ENCODE measurements around the gene FBXO36.
A peak's percentile ranks its signal among the peaks of the same experiment; 100 is the strongest.
"Not testable (repeated sequence)": the region's sequence is repeated elsewhere in the genome, so short reads cannot be mapped to it uniquely, and the experiment has no call there.

FBXO36 gene

DNA sequence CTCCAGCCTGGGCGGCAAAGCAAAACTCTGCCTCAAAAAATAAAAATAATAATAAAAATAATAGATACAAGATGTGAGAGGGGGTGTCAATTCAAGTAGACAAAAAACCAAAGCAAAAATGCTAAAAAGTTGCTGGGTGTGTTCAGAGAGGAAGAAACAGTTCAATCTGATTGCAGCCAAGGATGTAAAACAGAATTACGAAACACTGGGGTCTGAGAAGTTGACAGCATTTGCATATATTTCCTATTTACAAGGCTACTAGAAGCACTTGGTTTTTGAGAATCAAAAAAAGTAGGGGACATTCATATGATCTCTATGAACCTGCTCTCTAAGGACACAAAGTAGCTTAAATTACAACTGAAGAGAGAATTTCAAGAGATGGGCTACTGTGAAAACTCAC, 8.1 kb upstream of the FBXO36 start:
- DNase-seq, result no peak

DNA sequence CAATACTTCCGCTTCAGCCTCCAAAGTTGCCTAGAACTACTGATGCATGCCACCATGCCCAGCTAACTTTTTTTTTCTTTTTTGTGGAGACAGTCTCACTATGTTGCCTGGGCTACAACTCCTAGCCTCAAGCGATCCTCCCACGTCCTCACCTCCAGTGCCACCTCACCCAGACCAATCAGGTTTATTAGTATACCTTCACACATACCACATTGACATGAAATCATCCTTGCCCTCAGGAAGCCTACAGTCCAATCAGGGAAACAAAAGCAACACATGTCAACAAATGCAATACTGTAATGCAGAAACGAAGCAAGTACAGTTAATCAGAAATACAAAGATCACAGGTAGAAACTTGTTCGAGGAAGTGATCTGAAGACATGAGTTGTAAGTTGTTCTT, 4.5 kb upstream of the FBXO36 start:
- DNase-seq, result no peak

DNA sequence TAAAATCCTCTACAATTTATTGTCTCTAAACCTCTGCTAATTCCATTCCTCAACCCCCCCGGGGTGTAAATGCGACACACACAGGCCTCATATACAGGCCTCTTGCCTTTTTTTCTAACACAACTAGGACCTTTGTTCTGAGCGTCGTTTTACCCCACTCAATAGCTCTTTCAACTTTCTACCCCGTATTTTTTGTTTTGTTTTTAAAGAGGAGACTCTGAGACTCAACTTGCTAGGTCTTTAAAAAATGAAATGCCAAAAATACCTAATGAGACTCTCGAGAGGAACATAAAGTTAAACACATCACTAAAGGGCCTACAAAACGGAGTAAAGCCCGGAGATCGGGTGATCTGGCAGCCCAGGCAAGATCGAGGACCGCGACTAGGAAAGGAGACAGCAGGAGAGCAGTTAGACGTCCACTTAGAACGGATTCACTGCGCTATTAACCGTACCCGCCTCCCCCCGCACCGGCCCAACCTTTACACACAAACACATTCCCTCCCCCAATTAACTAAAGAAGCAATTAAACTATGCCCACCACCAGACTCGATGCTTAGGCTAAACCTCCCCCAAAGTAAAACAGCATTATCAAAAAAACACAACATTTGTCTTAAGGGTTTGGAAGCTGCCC, 2.2 kb upstream of the FBXO36 start:
- DNase-seq, result no peak

DNA sequence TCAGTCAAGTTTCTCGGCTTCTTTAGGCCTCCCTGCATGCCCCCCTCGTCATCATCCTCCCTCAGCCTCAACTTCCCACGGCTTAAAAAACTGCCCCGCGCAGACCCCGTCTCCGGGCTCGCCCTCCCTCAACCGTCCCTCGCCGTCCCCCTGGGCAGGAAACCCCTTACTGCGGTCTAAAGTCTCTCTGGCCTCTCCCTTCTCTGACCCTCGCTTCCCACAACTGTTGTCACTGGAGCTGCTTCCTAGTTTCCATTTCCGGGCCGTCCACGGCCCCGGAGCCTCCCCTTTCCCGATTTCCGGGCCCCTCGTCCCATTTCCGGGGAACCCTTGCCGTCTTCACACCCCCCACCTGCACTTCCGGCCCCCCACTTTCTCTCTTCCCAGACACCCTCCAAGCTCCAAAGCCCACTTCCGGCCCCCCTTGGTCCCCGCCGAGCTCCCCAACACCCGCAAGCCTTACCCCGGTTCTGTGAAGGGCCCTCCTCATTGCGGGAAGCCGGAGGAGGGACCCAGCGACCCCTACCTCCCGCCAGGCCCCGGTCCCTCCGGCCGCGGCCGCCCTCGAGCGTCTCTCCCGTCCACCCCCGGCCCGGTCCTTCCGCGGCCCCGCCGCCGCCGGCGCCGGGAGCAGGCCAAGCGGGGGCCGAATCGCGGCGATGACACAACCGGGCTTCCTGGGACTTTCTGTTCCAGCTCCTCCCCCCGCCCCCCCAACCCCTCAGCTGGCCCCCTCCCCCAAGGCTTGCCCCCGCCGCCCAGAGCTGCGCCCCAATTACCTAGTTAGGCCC, 1.0 kb upstream of the FBXO36 start:
- peak; percentile 26 to 54 for DNase-seq

DNA sequence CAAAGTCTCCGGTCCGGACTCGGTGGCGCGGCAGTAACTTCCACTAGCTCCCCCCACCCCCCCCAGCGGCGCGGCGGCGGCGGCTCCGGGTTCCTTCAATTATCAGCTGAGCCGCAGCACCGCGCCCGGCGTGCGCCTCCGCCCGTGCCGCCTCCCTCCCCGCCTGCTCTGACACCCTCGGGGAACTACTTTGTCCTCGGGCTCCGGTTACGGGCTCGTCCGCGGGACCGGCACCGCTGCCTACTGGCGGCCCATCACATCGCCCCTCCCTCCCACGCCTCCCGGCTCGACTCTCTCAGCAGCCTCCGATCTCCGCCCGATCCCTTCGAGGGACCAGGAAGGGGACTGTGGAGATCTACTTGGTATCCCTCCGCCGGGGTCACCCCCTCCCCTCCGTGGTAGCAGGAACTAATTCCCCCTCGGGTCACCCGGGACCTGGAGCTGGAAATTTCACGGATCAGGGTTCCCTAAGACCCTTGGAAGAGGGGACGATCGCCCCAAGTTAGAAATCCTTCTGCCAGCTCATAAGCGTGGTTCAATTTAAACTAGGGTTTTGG, 333 bp upstream of the FBXO36 start, which contains the start of gene TRIP12:
Gene TRIP12, minus strand, starts transcription at position 118 of the 557 bp plus-strand sequence. CDS start 41,930 bp downstream, outside the sequence.
- peak; percentile 87 to 90 for DNase-seq

DNA sequence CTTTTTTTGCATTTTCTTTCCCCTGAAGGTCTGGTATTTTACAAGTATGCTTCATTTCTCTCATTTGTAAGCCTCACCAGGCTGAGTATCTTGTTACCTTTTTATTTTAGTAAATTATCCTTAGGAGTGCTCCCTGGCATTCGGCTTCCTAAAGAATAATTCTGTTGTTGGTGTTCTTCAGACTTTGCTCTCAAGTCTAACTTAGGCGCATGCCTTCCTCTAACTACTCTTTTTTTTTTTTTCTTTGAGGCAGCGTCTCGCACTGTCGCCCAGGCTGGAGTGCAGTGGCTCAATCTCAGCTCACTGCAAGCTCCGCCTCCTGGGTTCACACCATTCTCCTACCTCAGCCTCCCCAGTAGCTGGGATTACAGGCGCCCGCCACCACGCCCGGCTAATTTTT, 2.2 kb downstream of the FBXO36 start:
- not testable (repeated sequence) for DNase-seq

DNA sequence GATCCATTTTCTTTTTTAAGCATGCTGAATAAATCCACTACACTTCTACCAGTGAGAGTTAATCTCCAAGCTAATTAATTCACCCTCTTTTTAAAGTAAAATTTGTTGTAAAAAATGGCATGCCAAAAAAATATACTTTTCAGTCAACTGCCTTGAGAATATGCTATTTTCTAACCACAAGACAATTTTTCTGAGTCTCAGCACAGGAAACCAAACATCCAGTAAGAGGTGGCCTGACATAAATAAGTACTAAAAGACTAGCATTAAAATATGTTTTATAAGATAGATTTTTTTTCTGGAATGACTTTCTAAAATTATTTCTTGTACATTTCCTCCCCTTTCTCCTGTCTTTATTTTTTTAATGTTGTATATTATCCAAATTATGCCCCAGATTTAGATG, 2.9 kb downstream of the FBXO36 start:
- DNase-seq, result no peak

DNA sequence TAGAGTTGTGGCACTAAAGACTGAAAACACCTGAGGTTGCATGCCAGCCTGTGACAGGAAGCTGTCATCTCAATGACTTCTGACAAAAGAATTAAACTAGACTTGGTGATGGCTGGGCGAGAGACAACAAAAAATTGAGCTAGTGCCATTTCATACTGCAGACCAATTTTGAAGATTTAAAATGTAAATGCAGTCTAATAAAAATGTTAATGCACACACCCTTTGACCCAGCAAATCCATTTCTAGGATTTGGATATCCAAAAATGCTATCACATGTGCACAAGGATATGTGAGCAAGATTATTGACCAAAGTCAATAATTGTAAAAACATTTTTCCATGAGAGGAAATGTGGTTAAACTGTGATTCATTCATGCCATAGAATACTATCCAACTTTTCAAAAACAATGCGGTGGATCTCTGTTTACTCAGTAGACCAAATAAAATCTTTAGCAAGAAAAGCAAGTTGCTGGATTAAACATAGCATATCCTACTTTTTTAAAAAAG, 5.6 kb downstream of the FBXO36 start:
- no peak for DNase-seq

DNA sequence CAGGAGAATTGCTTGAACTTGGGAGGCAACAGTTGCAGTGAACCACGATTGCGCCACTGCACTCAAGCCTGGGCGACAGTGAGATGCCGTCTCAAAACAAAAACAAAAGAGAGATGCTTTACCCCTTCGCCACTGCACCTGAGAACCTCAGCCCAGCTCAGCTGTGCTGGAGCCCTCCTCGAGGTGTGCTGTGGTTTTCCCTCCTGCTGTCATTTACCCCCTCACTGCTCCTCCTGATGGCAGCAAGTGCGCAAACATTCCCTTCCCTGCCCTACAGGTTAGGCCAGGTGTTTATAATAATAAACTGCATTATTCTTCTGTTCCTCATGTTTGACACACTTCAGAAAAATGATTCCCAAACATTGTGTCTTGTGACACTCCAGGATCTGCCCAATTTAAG, 8.4 kb downstream of the FBXO36 start:
- DNase-seq, result no peak

DNA sequence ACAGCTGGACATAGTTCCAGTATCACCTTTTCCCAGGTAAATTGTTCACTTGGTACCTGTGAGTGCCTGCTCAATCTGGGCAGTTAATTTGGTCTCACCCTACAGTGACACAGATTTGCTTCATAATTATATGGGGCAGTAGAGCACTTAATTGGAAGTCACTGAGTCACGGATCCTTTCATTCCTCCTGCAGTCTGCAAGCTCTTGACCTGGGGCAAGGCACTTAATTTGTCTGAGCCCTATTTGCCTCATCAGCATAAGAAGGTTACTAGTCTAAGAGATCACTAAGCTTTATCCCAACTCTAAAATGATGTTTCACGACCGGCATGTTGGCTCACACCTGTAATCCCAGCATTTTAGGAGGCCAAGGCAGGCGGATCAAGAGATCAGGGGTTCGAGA, 8.9 kb downstream of the FBXO36 start:
- no peak for DNase-seq

DNA sequence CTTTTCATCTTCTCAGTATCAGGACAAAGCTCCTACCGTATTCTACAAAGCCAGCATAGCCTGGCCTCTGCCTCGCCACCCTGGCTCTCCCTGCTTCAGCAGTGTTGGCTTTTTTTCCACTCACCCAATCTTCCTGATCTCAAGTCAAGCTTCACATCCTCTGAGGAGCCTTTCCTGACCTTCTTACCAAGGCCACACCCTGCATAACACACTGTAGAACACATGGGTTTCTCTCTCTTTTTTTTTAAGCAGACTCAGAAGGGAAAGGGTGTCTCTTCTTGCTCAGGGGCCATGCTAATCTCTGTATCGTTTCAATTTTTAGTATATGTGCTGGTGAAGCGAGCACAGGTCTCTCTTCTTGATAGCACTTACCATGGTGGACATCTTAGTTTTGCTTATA, 15.2 kb downstream of the FBXO36 start:
- DNase-seq, result no peak

DNA sequence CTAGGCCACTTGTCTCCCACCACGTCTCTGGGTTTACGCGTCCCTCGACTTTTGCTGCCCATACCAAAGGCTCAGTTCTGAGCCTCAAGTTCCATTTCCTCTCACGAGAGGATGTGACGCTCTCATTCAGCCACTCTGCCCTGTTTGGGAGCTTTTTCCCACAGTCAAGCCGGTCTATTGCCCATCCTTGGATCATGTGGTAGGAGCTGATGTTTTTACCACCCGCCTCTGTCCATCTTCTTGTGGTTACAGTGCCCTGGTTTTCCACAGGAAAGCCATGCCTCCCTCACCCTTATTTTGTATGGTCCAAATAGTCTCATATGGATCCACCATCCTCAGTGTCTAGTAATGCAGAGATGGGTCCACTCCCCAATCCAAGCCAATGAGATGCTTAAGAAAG, 20.4 kb downstream of the FBXO36 start:
- DNase-seq, result no peak

DNA sequence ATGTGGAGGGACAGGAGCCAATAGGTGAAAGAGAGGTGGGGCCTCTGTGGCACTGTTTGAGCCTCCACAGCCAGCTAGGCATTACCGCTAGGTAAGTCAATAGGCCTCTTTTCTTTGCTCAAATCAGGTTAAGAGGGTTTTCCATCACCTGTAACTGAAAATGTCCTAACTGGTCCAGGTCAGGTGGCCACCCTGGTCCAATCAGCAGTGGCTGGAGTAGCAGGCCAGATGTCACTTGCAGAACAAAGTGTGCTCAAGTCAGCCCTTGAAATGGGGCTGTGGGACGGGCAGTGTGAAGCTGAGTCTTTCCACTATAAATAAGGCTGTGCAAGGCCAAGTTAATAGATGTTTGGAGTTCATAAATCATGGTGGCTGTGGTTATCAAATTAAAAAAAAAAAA, 20.9 kb downstream of the FBXO36 start:
- DNase-seq, result no peak

DNA sequence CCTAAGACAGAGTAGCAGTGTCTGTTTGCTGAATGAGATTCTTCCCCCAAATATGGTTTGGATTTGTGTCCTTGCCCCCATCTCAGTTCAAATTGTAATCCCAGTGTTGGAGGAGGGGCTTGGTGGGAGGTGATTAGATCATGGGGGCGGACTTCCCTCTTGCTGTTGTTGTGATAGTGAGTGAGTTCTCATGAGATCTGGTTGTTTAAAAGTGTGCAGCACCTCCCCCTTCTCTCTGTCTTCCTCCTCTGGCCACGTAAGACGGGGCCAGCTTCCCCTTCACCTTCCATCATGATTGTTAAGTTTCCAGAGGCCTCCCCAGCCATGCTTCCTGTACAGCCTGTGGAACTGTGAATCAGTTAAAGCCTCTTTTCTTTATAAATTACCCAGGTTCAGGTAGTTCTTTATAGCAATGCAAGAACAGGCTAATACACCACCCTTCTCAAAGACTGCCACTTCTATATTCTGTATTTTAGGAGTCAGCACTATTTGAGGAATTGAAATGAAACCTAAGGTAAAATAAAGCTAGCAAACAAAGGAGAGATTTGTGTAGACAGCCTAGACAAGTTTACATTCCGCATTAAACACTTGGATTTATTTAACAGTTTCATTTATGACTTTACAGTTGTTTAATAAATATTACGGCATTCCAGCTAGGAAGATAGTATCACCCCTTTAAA, 21.6 kb downstream of the FBXO36 start:
- no peak for DNase-seq

DNA sequence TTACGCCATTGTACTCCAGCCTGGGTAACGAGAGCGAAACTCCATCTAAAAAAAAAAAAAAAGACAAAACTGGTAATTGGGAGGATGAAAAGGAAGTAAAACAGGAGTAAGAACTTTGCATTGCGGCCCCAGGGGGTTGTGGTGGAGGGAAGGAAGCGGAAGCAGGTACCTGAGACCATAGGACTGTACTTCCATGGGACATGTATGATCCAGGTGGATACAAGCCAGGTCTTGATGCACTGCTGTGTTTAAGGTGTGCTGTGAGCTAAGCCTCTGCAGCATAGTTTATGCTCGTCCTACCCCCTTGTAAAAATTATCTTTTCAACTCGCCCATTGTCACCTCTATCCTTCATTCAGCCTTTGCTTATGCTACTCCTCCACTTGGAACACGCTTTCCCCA, 23.7 kb downstream of the FBXO36 start:
- no peak for DNase-seq

DNA sequence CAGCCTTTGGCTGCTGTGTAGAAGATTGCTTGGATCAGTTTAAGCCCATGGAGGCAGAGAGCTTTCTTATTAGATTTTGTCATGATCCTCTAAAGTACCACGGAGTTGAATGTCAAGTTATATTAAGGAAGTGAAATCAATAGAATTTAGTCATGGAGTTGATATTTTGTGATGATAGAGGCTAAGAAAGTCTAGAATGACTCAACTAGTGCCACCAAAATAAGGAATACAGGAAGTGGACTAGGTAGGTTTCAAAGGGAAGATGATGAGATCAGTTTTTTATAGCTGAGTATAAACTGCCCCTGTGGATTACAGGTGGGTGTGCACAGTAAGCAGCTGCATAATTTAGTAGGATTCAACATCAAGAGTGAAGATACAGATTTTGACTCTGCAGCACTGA, 25.2 kb downstream of the FBXO36 start:
- no peak for DNase-seq

DNA sequence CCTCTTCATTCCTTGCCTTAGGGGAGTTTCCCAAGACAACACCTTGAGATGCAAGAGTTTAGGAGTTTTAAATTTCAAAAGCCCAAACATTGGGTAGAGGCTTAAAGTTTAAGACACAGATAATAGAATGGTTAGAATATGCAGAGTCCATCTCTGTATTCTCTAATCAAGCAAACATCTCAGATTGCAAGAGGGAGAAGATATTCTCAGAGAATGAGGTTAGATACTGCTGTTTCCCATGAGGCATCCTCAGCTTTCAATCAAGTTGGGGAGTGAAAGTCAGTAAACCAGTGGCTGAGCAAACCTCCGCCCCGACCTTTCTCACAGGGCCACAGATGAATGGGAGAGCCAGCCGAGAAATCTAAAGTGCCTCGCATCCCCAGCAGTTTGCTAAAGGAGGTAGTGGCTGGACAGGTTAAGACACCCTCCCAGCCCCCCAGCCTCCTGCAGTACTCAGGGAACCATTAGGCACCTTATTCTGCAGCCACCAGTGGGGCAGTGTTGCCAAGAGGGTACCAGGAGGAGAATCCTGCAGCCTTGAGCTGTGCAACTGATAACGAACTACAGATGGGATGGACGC, 30.0 kb downstream of the FBXO36 start:
- no peak for DNase-seq

DNA sequence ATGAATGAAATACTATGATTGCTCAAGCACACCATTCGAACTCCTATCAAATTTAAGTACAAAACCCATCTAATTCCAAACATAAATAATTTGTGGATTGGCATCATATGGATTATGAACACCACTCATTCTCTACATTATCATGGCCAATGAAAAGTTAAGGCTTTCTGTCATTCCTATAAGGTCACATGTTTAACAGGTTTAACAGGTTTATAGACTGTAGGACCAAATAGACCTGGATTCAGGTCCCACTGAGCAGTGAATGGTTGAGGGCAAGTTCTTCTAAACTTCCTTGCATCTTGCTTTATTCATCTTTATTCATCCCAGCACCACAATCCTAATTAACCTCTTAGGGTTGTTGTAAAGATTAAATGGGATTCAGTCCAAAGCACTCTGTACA, 33.4 kb downstream of the FBXO36 start:
- no peak for DNase-seq

DNA sequence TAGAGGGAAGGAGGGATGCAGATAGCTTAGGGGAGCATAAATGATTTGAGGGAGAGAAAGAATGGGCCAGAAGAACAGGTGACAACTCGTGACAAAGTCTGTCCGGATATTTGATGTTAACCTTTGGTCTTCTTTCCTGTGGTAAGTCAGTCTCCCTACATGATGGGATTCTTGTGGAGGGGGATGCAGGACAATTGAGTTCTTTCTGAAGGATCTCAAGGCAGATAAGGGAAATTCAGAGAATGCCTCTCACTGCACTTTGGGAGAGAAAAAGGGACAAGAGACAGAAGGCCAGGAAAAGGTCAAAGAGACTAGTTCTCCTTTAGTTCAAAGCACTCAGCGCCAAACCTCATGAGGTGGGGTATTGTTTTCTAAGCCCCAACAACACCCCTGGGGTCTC, 34.2 kb downstream of the FBXO36 start:
- DNase-seq, result no peak

DNA sequence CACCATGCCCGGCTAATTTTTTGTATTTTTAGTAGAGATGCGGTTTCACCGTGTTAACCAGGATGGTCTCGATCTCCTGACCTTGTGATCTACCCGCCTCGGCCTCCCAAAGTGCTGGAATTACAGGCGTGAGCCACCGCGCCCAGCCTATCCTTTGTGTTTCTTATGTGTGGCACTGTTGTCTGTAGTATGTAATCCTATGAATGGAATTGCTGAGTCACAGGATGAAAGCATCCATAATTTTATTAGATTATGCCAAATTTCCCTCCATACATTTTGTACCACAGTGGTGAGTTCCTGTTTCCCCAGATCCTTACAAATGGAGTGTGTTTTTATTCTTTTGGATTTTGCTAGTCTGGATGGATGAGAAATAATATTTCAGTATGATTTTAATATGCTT, 41.3 kb downstream of the FBXO36 start:
- DNase-seq, result not testable (repeated sequence)

DNA sequence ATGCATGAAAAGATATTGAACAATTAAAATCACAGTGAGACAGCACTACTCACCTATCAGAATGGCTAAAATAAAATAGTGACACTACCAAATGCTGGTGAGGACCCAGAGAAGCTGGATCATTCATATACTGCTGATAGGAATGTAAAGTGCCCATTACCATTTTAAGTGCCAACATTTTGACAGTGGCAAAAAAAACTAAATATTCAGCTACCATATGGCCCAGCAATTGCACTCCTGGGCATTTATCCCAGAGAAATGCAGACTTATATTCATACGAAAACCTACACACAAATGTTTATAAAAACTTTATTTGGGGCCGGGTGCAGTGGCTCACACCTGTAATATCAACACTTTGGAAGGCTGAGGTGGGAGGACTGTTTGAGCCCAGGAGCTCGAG, 47.6 kb downstream of the FBXO36 start:
- no peak for DNase-seq

DNA sequence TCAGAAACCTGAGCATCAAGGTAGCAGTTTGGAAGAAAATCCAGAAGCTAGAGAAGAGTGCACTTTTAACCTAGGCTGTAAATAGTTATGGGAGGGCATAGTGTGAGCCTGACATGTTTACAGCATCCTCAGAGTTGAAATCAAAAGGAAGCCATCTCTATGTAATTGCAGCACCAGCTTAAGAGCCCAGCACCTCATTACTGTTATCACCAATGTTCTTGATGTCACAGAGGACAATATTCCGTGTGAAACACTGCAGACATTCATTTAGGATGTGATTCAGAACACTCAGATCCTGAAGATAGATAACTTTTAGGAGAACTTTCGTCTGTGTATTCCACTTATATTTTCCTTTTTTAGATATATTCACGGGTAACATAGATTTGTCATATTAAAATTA, 48.1 kb downstream of the FBXO36 start:
- DNase-seq, result no peak

DNA sequence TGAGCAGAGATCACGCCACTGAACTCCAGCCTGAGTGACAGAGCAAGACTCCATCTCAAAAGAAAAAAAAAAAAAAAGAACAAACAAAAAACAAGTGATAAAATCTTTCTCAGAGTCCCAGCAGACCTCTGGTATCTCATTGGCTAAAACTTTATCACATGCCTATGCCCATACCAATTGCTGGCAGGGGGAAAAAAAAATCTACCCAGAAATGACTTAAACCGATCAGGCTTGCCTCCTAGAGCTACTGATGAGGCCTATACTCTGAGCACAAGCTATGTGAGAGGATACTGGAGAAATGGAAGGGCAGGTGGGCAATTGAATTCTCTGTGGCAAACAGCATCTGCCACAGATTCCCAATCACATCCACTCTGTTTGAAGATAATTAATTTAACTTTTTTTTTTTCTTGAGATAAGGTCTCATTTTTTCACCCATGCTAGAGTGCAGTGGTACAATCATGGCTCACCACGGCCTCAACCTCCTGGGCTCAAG, 49.0 kb downstream of the FBXO36 start:
- no peak for DNase-seq
